Endothelial cell (in vitro differentiated cells): ENCODE data around the gene FPR2. TPM values are rescaled to one million over a fixed set of nuclear protein-coding genes. Genes with fewer than 3 reads are reported as not detected.

Source experiments
- DNase-seq: peaks from one replicate; pipeline ENCODE4 v3.0.0; 2021; ENCODE audit warnings: low spot score
- H3K27ac Mint-ChIP-seq: one replicate; pipeline ENCODE4 v1.8.0; 2021; ENCODE audit warnings: mixed read lengths, inconsistent platforms; ENCODE audit not compliant: unreplicated experiment
- H3K27me3 Mint-ChIP-seq: one replicate; pipeline ENCODE4 v1.8.0; 2021; ENCODE audit warnings: mild to moderate bottlenecking, moderate library complexity, mixed read lengths, inconsistent platforms; ENCODE audit not compliant: unreplicated experiment
- H3K36me3 Mint-ChIP-seq: one replicate; pipeline ENCODE4 v1.8.0; 2021; ENCODE audit warnings: mild to moderate bottlenecking, low read depth, mixed read lengths, inconsistent platforms; ENCODE audit not compliant: unreplicated experiment
- H3K4me1 Mint-ChIP-seq: one replicate; pipeline ENCODE4 v1.8.0; 2021; ENCODE audit warnings: mild to moderate bottlenecking, mixed read lengths, inconsistent platforms; ENCODE audit not compliant: unreplicated experiment
- H3K4me3 Mint-ChIP-seq: one replicate; pipeline ENCODE4 v1.8.0; 2021; ENCODE audit warnings: mild to moderate bottlenecking, mixed read lengths, inconsistent platforms; ENCODE audit not compliant: unreplicated experiment
- H3K9me3 Mint-ChIP-seq: one replicate; pipeline ENCODE4 v1.8.0; 2021; ENCODE audit warnings: mixed read lengths, inconsistent platforms; ENCODE audit not compliant: unreplicated experiment
- CTCF ChIP-seq: fragments of 200-600 bp; sonication (generic); IDR thresholded peaks from one replicate; pipeline ENCODE4 v1.5.0; 2021; ENCODE audit warnings: antibody characterized with exemption; ENCODE audit not compliant: unreplicated experiment
- total RNA-seq: library from RNA; stranded (reverse); fragmentation: NEBNext Ultra II Directional; extraction: Animal tissue kit (Norgen Biotek cat#: 25700); gene quantifications from one replicate; pipeline ENCODE4 v1.2.1, GENCODE V29; 2021; ENCODE audit not compliant: unreplicated experiment

FPR2 gene
- total RNA-seq, 1 donor from 2014 or later, result 0.74 TPM

- peaks cover 7% of the 10 kb centered on the region for H3K4me1 Mint-ChIP-seq
- no peak for DNase-seq
- H3K36me3 Mint-ChIP-seq, result no peaks in the 10 kb centered on the region
- peaks cover 6% of the 10 kb centered on the region for H3K9me3 Mint-ChIP-seq
- H3K27me3 Mint-ChIP-seq, result peaks cover 2% of the 10 kb centered on the region
- no peak for TF ChIP-seq CTCF
- H3K27ac Mint-ChIP-seq, result no peak overlapping the region
- H3K4me3 Mint-ChIP-seq, result no peak overlapping the region
These were observed 11.0 kb upstream of the FPR2 start for GRCh38 chr19:51749979-51750378.

- H3K4me1 Mint-ChIP-seq, result peaks cover 7% of the 10 kb centered on the region
- peaks cover 4% of the 10 kb centered on the region for H3K27me3 Mint-ChIP-seq
- H3K27ac Mint-ChIP-seq, result no peak overlapping the region
- H3K36me3 Mint-ChIP-seq, result peaks cover 4% of the 10 kb centered on the region
- no peak for DNase-seq
- no peak for TF ChIP-seq CTCF
- peak overlapping the region; percentile 0 for H3K4me3 Mint-ChIP-seq
- peaks cover 11% of the 10 kb centered on the region for H3K9me3 Mint-ChIP-seq
These were observed 10.4 kb upstream of the FPR2 start for GRCh38 chr19:51750400-51751094.

- no peak for TF ChIP-seq CTCF
- Mint-ChIP-seq H3K27ac (no peak within 1 kb of the TSS), H3K4me1 (peaks cover 7% of the 10 kb centered on the region), H3K36me3 (peaks cover 4% of the 10 kb centered on the region), H3K4me3 (peak within 1 kb of the TSS; percentile 0), H3K9me3 (peaks cover 9% of the 10 kb centered on the region), H3K27me3 (peaks cover 4% of the 10 kb centered on the region)
- no peak for DNase-seq
These were observed 9.3 kb upstream of the FPR2 start, which contains the start of gene FPR1 for GRCh38 chr19:51751655-51752054. FPR1 (minus strand) TSS chr19:51751878; CDS start chr19:51746994, 4,884 bp downstream.

- H3K9me3 Mint-ChIP-seq, result peaks cover 8% of the 10 kb centered on the region
- peaks cover 3% of the 10 kb centered on the region for H3K27me3 Mint-ChIP-seq
- H3K27ac Mint-ChIP-seq, result no peak overlapping the region
- H3K36me3 Mint-ChIP-seq, result peaks cover 4% of the 10 kb centered on the region
- H3K4me3 Mint-ChIP-seq, result no peak overlapping the region
- DNase-seq, result no peak
- TF ChIP-seq CTCF, result no peak
- H3K4me1 Mint-ChIP-seq, result peaks cover 7% of the 10 kb centered on the region
These were observed 6.9 kb upstream of the FPR2 start for GRCh38 chr19:51754109-51754508.

- H3K4me1 Mint-ChIP-seq, result peaks cover 7% of the 10 kb centered on the region
- TF ChIP-seq CTCF, result no peak
- no peak for DNase-seq
- no peak overlapping the region for H3K27ac Mint-ChIP-seq
- H3K9me3 Mint-ChIP-seq, result peaks cover 8% of the 10 kb centered on the region
- H3K27me3 Mint-ChIP-seq, result peaks cover 2% of the 10 kb centered on the region
- H3K4me3 Mint-ChIP-seq, result no peak overlapping the region
- peaks cover 4% of the 10 kb centered on the region for H3K36me3 Mint-ChIP-seq
These were observed 6.2 kb upstream of the FPR2 start for GRCh38 chr19:51754770-51755169.
